ENCODE data around the gene TTC12.

Gene TTC12

DNA sequence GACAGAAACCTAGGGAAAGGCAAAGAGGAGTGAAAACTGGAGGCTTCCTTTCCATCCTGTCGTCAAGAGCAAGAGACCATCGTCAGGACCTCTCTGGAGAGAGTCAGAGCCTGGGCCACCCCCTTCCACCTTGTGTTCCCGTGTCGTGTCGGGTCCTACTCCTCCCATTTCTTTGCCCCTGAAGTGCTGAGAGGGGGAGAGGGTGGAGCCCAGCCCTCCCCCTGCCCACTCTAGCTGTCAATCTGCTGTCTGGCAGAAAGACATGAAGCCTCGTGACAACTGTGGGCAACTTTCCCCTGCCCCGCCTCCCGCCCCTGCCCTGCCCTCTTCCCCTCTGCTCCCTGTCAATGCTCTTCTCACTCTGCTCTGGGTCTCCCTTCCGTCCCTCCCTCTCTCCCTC, 93.8 kb downstream of the TTC12 start:
- DNase-seq = no peak

DNA sequence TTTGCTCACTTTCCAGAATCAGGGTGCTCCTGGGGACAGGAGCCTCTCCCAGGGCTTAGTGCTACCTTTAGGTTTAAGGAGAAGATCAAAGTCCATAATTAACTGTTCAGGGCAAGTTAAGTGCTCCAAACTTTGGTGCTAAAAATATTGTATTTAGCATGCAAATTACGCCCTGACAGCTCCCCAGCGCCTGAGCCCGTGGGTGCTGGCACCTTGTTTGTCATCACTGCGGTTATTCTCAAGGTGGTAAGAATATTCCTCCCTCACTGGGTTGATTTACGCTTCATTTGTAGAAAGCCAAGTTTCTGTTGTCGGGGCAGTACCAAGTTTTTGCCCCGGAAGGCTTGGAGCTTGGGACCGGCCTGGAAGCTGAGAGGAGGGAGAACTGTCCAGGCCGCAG, 94.5 kb downstream of the TTC12 start:
- DNase-seq = no peak

DNA sequence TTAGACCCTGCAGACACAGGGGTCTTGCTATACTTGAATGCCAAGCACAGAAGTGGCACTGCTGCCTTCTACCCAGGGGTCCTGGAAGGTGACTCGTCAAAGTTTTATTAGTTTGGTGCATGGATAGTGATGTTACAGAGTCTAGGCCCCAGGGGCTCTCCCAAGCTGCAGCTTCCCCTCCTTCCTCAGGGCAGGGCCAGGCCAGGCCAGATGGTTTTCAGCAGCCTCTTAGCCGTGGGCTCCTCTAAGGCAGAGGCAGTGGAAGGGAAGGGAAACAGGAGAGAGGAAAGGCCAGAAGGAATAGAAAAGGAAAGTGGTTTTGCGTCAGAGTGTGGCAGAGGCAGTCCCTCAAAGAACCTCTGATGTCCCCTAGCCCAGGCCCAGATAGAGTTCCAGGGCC, 95.1 kb downstream of the TTC12 start:
- no peak for DNase-seq

DNA sequence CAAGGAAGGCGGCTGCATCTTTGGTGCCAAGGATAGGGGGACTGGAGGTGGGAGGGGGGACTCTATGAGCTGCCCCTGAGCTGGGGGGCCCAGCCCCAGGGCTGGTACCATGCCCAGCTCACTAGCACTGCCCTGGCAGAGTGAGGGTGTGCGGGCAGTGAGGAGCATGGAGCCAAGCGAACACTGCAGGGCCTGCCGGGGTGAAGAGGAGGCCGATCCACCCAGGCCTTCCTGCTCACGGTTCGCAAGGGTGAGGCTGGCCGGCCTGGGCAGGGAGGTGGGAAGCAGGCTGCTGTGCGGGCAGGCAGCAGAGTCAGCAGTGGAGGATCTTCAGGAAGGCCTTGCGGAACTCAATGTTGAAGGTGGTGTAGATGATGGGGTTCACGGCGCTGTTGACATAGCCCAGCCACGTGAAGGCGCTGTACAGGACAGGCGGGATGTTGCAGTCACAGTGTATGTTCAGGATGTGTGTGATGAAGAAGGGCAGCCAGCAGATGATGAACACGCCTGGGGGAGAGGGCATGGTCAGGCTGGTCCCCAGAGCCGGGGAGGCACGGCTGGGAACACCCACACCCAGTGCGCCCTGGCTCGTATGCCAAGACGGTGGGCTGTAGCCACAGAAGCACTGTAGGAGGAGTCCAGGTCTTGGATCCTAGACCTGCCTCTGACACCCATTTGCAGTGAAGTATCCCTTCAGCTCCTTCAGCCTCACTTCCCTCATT, 96.2 kb downstream of the TTC12 start:
- DNase-seq = no peak

DNA sequence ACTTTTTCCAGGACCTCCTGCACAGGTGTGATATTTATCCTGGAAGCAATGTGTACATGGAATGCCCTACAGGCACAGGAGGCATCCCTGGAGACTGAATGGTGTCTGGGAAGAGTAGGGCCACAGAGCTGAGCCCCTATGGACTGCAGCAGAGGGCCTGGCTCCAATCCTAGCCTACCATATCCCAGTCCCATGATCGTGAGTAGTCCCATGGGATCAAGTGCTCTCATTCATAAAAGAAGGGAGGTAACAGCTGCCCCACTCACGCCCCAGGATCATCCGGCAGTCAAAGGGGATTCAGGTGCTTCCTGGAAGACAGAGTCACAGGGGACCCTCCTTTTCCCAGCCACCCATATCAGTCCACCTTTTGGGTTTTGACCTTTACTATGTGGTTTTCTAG, 97.2 kb downstream of the TTC12 start:
- DNase-seq = no peak

DNA sequence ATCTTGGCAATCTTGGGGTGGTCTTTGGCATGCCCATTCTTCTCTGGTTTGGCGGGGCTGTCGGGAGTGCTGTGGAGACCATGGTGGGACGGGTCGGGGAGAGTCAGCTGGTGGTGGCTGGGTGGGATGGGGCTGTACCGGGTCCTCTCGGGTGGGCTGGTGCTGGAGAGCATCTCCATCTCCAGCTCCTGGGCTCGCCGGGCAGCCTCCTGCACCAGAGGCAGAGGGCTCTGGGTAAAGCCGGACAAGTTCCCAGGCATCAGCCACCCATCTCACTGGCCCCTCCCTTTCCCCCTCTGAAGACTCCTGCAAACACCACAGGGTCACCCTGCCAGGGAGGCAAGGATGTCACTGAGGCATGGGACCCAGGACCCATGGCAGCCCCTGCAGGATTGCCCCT, 98.3 kb downstream of the TTC12 start:
- DNase-seq = no peak

DNA sequence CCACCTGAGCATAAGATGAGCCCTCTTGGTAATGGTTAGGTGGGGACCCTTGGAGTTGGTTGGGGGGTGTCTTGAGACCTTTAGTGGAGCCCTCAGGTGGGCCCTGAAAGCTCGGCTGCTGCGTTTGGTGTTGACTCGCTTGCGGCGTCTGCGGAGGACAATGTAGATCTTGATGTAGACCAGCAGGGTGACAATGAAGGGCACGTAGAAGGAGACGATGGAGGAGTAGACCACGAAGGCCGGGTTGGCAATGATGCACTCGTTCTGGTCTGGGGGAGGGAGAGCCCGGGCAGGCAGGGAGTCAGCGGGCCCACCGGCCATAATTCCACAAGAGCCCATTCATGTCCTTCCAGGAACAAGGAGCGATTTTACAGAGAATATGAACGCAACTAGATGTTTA, 101.0 kb downstream of the TTC12 start:
- DNase-seq = no peak
